ENCODE data around the gene ANKRD17. TPM values are rescaled to one million over a fixed set of nuclear protein-coding genes. Genes with fewer than 3 reads are reported as not detected.
"Not testable (repeated sequence)": the region's sequence is repeated elsewhere in the genome, so short reads cannot be mapped to it uniquely, and the experiment has no call there.

ANKRD17 gene
- total RNA-seq, 1 experiment from 2014 or later, result 32.2 TPM

- no peak for DNase-seq (ENCODE audit: low read depth, low spot score)
- in situ Hi-C loops (cut with HindIII; ENCODE audit: low pct_unique_long_range_greater_than_20kb, low sequenced_read_pairs), result no loop called here
Measured at GRCh38 chr4:73220815-73221214, 37.8 kb downstream of the ANKRD17 start.

- in situ Hi-C loops (cut with HindIII; ENCODE audit: low pct_unique_long_range_greater_than_20kb, low sequenced_read_pairs), result no loop called here
- no peak for DNase-seq (ENCODE audit: low read depth, low spot score)
Measured at GRCh38 chr4:73213916-73214653, 44.5 kb downstream of the ANKRD17 start.

GRCh38 chr4:73212982-73213730 lies 45.4 kb downstream of the ANKRD17 start:
- in situ Hi-C loops (cut with HindIII; ENCODE audit: low pct_unique_long_range_greater_than_20kb, low sequenced_read_pairs), result no loop called here
- no peak for DNase-seq (ENCODE audit: low read depth, low spot score)

GRCh38 chr4:73211968-73212367 lies 46.6 kb downstream of the ANKRD17 start:
- in situ Hi-C loops (cut with HindIII; ENCODE audit: low pct_unique_long_range_greater_than_20kb, low sequenced_read_pairs), result no loop called here
- no peak for DNase-seq (ENCODE audit: low read depth, low spot score)

- DNase-seq (ENCODE audit: low read depth, low spot score), result no peak
- in situ Hi-C loops (cut with HindIII; ENCODE audit: low pct_unique_long_range_greater_than_20kb, low sequenced_read_pairs), result no loop called here
Measured at GRCh38 chr4:73208376-73208775, 50.2 kb downstream of the ANKRD17 start.

GRCh38 chr4:73206236-73206635 lies 52.4 kb downstream of the ANKRD17 start:
- in situ Hi-C loops (cut with HindIII; ENCODE audit: low pct_unique_long_range_greater_than_20kb, low sequenced_read_pairs), result no loop called here
- no peak for DNase-seq (ENCODE audit: low read depth, low spot score)

- DNase-seq (ENCODE audit: low read depth, low spot score), result no peak
- in situ Hi-C loops (cut with HindIII; ENCODE audit: low pct_unique_long_range_greater_than_20kb, low sequenced_read_pairs), result no loop called here
Measured at GRCh38 chr4:73205482-73205881, 53.1 kb downstream of the ANKRD17 start.

- DNase-seq (ENCODE audit: low read depth, low spot score); in situ Hi-C loops (cut with HindIII; ENCODE audit: low pct_unique_long_range_greater_than_20kb, low sequenced_read_pairs): not testable (repeated sequence)
Measured at GRCh38 chr4:73203976-73204375, 54.6 kb downstream of the ANKRD17 start.

- no peak for DNase-seq (ENCODE audit: low read depth, low spot score)
- in situ Hi-C loops (cut with HindIII; ENCODE audit: low pct_unique_long_range_greater_than_20kb, low sequenced_read_pairs), result no loop called here
Measured at GRCh38 chr4:73197220-73197619, 61.4 kb downstream of the ANKRD17 start.

GRCh38 chr4:73194064-73194463 lies 64.5 kb downstream of the ANKRD17 start:
- no peak for DNase-seq (ENCODE audit: low read depth, low spot score)
- in situ Hi-C loops (cut with HindIII; ENCODE audit: low pct_unique_long_range_greater_than_20kb, low sequenced_read_pairs), result no loop called here

- in situ Hi-C loops (cut with HindIII; ENCODE audit: low pct_unique_long_range_greater_than_20kb, low sequenced_read_pairs), result no loop called here
- no peak for DNase-seq (ENCODE audit: low read depth, low spot score)
Measured at GRCh38 chr4:73193659-73194058, 64.9 kb downstream of the ANKRD17 start.

GRCh38 chr4:73193155-73193554 lies 65.4 kb downstream of the ANKRD17 start:
- no peak for DNase-seq (ENCODE audit: low read depth, low spot score)
- in situ Hi-C loops (cut with HindIII; ENCODE audit: low pct_unique_long_range_greater_than_20kb, low sequenced_read_pairs), result no loop called here

GRCh38 chr4:73189274-73189810 lies 69.3 kb downstream of the ANKRD17 start:
- in situ Hi-C loops (cut with HindIII; ENCODE audit: low pct_unique_long_range_greater_than_20kb, low sequenced_read_pairs), result no loop called here
- no peak for DNase-seq (ENCODE audit: low read depth, low spot score)

- DNase-seq (ENCODE audit: low read depth, low spot score), result no peak
Measured at GRCh38 chr4:73187325-73187724, 71.3 kb downstream of the ANKRD17 start.

GRCh38 chr4:73185903-73186302 lies 72.7 kb downstream of the ANKRD17 start:
- in situ Hi-C loops (cut with HindIII; ENCODE audit: low pct_unique_long_range_greater_than_20kb, low sequenced_read_pairs), result no loop called here
- no peak for DNase-seq (ENCODE audit: low read depth, low spot score)

More at GRCh38 chr4:73187325-73187724, 71.3 kb downstream of the ANKRD17 start:
- in situ Hi-C loops (cut with HindIII; ENCODE audit: low pct_unique_long_range_greater_than_20kb, low sequenced_read_pairs), result no loop called here

GRCh38 chr4:73181231-73181630 lies 77.4 kb downstream of the ANKRD17 start:
- in situ Hi-C loops (cut with HindIII; ENCODE audit: low pct_unique_long_range_greater_than_20kb, low sequenced_read_pairs), result no loop called here
- no peak for DNase-seq (ENCODE audit: low read depth, low spot score)

- no peak for DNase-seq (ENCODE audit: low read depth, low spot score)
- in situ Hi-C loops (cut with HindIII; ENCODE audit: low pct_unique_long_range_greater_than_20kb, low sequenced_read_pairs), result no loop called here
Measured at GRCh38 chr4:73178389-73178788, 80.2 kb downstream of the ANKRD17 start.

- DNase-seq (ENCODE audit: low read depth, low spot score), result no peak
- in situ Hi-C loops (cut with HindIII; ENCODE audit: low pct_unique_long_range_greater_than_20kb, low sequenced_read_pairs), result no loop called here
Measured at GRCh38 chr4:73172161-73172560, 86.4 kb downstream of the ANKRD17 start.

Data from SK-MEL-5 (cell line).